Activated naive CD8-positive, alpha-beta T cell treated with anti-CD3 and anti-CD28 coated beads for 36 hours (primary cell): ENCODE results near the gene BTBD17. TPM values are rescaled to one million over a fixed set of nuclear protein-coding genes. Genes with fewer than 3 reads are reported as not detected.
"Not testable (repeated sequence)": the region's sequence is repeated elsewhere in the genome, so short reads cannot be mapped to it uniquely, and the experiment has no call there.

Source experiments
- DNase-seq: peaks from one replicate; pipeline ENCODE4 v3.0.0; 2021
- H3K27ac Mint-ChIP-seq: one replicate; pipeline ENCODE4 v1.8.0; 2022; ENCODE audit warnings: mild to moderate bottlenecking, moderate library complexity, mixed read lengths
- H3K27me3 Mint-ChIP-seq: one replicate; pipeline ENCODE4 v1.8.0; 2022; ENCODE audit warnings: mild to moderate bottlenecking, mixed read lengths
- H3K36me3 Mint-ChIP-seq: one replicate; pipeline ENCODE4 v1.8.0; 2021; ENCODE audit warnings: mild to moderate bottlenecking, mixed read lengths
- H3K4me1 Mint-ChIP-seq: one replicate; pipeline ENCODE4 v1.8.0; 2021; ENCODE audit warnings: mixed read lengths
- H3K4me3 Mint-ChIP-seq: one replicate; pipeline ENCODE4 v1.8.0; 2022; ENCODE audit warnings: mild to moderate bottlenecking, moderate library complexity, mixed read lengths
- H3K9me3 Mint-ChIP-seq: one replicate; pipeline ENCODE4 v1.8.0; 2022; ENCODE audit warnings: mixed read lengths
- total RNA-seq, 2 experiments: library from RNA; stranded (reverse); gene quantifications; one replicate each; pipeline ENCODE4 v1.2.3, GENCODE V29; 2021

Gene BTBD17
- total RNA-seq: not detected

DNA sequence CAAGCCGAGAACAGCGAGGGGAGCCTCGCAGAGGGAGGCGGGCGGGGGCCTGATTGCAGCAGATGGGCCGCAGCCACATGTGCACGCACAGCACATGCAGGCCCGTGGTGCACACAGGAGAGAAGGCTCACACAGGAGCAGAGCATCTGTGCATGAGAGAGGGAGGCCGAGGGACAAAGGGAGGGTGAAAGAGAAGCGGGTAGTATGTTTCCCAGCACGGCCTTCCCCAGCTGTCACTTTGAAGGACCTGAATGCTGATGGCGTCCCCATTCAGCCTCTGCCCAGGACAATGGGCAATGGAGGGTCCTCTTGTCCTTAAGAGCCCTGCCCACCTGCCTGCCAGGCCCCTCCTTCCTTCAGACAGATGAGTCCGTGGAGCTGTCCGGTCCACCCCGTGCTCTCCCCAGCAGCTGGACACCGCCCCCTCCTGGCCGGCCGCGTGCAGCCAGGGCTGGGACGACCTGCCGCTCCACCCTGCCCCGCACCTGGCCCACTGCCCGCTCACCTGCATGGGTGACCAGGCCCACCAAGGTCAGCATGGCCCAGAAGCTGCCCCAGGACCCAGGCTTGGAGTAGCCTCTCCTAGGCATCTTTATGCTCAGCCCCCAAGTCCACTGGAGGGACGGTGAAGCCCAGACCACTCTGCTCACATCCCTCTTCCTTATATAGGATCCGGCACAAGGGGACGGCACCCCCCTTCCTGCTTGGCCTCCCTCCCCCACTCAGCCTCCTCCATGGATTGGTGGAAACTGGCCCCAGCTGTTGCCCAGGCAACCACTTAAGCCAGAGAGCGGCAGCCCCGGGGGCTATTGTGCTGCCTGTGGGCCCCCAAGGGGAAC is at the start of gene BTBD17:
BTBD17 (minus strand) TSS at position 639 of the 839 bp plus-strand sequence; CDS start at position 590, 49 bp downstream.
- H3K27me3 Mint-ChIP-seq: peaks cover 31% of the 10 kb centered on the region
- no peak within 1 kb of the TSS for H3K27ac Mint-ChIP-seq
- H3K4me1 Mint-ChIP-seq: no peaks in the 10 kb centered on the region
- H3K9me3 Mint-ChIP-seq: no peaks in the 10 kb centered on the region
- DNase-seq: peak; percentile 50
- no peak within 1 kb of the TSS for H3K4me3 Mint-ChIP-seq
- no peaks in the 10 kb centered on the region for H3K36me3 Mint-ChIP-seq

DNA sequence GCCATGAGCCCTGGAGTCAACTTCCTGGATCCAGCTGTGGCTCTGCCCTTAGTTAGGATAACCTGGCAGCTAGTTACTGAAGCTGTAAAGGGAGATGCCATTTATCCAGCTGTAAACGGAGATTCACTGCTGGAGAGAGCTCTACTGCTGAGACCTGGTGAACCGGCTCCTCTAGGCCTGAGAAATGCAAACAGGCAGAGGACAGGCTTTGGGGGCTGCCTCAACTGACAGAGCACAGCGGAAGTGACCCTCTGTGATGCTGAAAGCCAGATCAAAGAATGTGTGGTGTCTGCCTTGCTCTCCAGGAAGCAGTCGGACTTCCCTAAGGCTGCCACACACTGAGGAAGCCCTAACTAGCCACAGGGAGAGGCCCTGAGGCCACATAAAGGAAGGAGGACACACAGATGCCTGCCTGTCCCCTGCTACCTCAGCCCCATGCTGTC is 48.4 kb upstream of the BTBD17 start:
- Mint-ChIP-seq H3K4me3 (no peak overlapping the region), H3K27ac (no peak overlapping the region), H3K36me3 (no peaks in the 10 kb centered on the region), H3K27me3 (peaks cover 3% of the 10 kb centered on the region), H3K9me3 (peaks cover 3% of the 10 kb centered on the region), H3K4me1 (no peaks in the 10 kb centered on the region)
- no peak for DNase-seq

DNA sequence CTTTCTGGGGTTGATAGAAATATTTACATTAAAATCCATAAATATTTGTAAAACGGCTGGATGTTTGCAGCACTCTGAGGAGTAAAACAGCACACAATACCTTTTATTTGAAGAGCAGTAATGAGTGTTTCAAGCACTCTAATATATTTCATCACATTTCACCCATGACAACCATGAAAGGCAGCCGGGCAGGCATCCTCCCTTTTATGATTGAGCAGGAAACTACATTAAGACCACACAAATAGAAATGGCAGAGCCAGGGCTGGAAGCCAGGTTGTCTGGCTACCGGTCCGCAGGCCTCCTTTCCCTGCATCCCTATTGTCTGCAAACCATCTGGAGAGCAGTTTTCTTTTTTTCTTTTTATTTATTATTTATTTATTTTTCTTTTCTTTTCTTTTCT is 47.1 kb upstream of the BTBD17 start:
- no peak for DNase-seq
- Mint-ChIP-seq H3K4me3 (no peak overlapping the region), H3K9me3 (peaks cover 3% of the 10 kb centered on the region), H3K4me1 (no peaks in the 10 kb centered on the region), H3K27ac (no peak overlapping the region), H3K36me3 (no peaks in the 10 kb centered on the region), H3K27me3 (no peaks in the 10 kb centered on the region)

- H3K4me3 Mint-ChIP-seq: no peak overlapping the region
- H3K27ac Mint-ChIP-seq: no peak overlapping the region
- DNase-seq: no peak
- no peaks in the 10 kb centered on the region for H3K4me1 Mint-ChIP-seq
- no peaks in the 10 kb centered on the region for H3K27me3 Mint-ChIP-seq
- peaks cover 3% of the 10 kb centered on the region for H3K9me3 Mint-ChIP-seq
- no peaks in the 10 kb centered on the region for H3K36me3 Mint-ChIP-seq
These were observed 46.6 kb upstream of the BTBD17 start for GRCh38 chr17:74408262-74408661.

DNA sequence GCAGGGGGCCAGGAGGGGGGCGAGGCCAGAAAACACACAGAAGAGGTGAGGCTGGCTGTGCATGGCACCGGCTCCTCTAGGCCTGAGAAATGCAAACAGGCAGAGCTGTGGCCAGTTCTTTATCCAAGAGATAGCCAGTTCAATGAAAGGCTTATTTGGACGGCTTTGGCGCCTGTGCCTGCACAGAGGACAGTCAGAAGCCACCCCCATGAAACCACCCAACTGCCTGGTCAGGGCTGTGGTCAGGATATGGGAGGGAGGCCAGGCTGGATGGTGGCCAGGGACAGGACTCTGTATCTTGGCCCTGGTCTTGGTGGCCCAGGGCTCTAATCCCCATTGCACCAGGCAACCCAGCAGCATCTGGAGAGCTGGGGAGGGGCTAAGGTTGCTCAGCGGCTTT is 45.7 kb upstream of the BTBD17 start:
- Mint-ChIP-seq H3K4me1 (no peaks in the 10 kb centered on the region), H3K27me3 (no peaks in the 10 kb centered on the region), H3K36me3 (no peaks in the 10 kb centered on the region), H3K9me3 (peaks cover 3% of the 10 kb centered on the region), H3K4me3 (no peak overlapping the region), H3K27ac (no peak overlapping the region)
- no peak for DNase-seq

- H3K9me3 Mint-ChIP-seq, H3K4me3 Mint-ChIP-seq, H3K27me3 Mint-ChIP-seq, DNase-seq, H3K36me3 Mint-ChIP-seq, H3K4me1 Mint-ChIP-seq, H3K27ac Mint-ChIP-seq: not testable (repeated sequence)
These were observed 43.6 kb upstream of the BTBD17 start for GRCh38 chr17:74405311-74405710.

DNA sequence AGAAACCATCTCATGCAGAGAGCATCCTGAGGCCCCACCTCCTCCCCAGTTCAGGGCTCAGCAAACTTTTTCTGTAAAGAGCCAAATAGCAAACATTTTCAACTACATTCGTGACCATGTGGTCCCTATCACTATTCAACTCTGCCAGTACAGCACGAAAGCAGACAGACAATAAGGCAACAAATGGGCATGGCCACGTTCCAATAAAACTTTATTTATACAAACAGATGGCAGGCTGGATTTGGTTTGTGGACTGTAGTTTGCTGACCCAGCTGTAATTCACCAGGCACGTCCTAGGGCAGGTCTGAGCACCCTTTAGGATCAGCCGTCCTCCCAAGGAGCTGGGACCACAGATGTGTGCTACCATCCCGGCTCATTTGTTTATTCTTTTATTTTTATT is 43.1 kb upstream of the BTBD17 start:
- no peak overlapping the region for H3K27ac Mint-ChIP-seq
- no peak for DNase-seq
- no peaks in the 10 kb centered on the region for H3K9me3 Mint-ChIP-seq
- no peak overlapping the region for H3K4me3 Mint-ChIP-seq
- H3K27me3 Mint-ChIP-seq: no peaks in the 10 kb centered on the region
- no peaks in the 10 kb centered on the region for H3K36me3 Mint-ChIP-seq
- H3K4me1 Mint-ChIP-seq: no peaks in the 10 kb centered on the region

DNA sequence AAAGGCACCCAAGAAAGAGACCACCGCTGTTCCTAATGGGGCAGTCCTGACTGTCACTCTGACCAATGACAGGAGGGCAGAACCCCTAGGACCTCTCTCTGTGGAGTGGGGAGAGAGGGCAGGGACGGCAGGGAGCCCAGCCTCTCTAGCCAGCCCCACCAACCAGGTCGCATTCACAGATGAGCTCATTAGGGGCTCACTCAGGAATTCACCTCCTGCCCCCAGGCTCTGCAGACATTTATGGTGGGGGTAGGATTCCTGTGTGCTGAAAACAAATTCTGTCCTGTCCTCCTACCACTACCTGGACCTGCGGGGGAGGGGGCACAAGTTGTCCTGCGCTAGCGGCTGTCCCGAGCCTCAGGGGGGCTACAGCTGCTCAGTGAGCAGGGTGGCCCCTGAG is 42.5 kb upstream of the BTBD17 start:
- no peak for DNase-seq
- Mint-ChIP-seq H3K4me1 (no peaks in the 10 kb centered on the region), H3K4me3 (no peak overlapping the region), H3K9me3 (no peaks in the 10 kb centered on the region), H3K36me3 (no peaks in the 10 kb centered on the region), H3K27me3 (no peaks in the 10 kb centered on the region), H3K27ac (no peak overlapping the region)

- Mint-ChIP-seq H3K27ac (no peak overlapping the region), H3K27me3 (no peaks in the 10 kb centered on the region), H3K4me1 (no peaks in the 10 kb centered on the region), H3K36me3 (no peaks in the 10 kb centered on the region), H3K4me3 (no peak overlapping the region), H3K9me3 (no peaks in the 10 kb centered on the region)
- no peak for DNase-seq
These were observed 42.0 kb upstream of the BTBD17 start for GRCh38 chr17:74403512-74404137.

GRCh38 chr17:74402048-74402447 is 40.4 kb upstream of the BTBD17 start:
- Mint-ChIP-seq H3K4me1 (no peaks in the 10 kb centered on the region), H3K9me3 (no peaks in the 10 kb centered on the region), H3K4me3 (no peak overlapping the region), H3K27ac (no peak overlapping the region), H3K36me3 (no peaks in the 10 kb centered on the region), H3K27me3 (no peaks in the 10 kb centered on the region)
- no peak for DNase-seq

DNA sequence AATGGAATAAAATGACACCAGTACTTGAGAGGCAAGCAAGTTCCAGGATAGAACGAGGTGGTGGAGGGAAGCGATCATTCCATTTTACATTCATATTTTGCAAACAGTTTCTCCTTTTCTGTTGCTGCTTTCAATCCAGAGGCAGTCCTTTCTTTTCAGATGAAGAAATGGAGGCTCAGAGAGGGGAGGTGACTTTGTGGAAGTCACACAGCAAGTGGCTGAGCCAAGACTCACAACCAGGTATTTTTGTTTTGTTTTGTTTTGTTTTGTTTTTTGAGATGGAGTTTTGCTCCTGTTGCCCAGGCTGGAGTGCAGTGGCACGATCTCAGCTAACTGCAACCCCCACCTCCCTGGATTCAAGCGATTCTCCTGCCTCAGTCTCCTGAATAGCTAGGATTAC is 34.9 kb upstream of the BTBD17 start:
- H3K27ac Mint-ChIP-seq: no peak overlapping the region
- H3K27me3 Mint-ChIP-seq: no peaks in the 10 kb centered on the region
- no peak overlapping the region for H3K4me3 Mint-ChIP-seq
- H3K9me3 Mint-ChIP-seq: no peaks in the 10 kb centered on the region
- no peaks in the 10 kb centered on the region for H3K36me3 Mint-ChIP-seq
- no peaks in the 10 kb centered on the region for H3K4me1 Mint-ChIP-seq
- DNase-seq: no peak

DNA sequence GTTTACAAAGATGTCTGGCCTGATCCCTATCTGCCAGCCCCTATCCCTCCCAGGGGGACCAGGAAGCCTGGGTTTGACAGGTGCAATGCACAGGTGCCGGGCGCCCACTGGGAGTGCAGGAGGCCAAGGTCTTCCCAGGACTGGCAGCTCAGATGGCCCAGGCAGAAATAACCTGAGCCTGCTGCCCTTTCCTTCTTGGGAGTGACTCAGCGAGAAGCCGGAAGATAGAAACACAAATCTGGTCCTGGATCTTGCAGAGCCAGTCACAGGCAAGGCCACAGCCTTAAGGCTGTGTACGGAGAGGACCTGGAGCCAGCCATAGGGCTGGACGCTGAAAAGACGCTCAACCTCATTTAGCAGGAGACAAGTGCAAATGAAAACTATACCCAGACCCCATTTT is 33.3 kb upstream of the BTBD17 start:
- no peaks in the 10 kb centered on the region for H3K27me3 Mint-ChIP-seq
- H3K4me3 Mint-ChIP-seq: no peak overlapping the region
- H3K36me3 Mint-ChIP-seq: no peaks in the 10 kb centered on the region
- H3K9me3 Mint-ChIP-seq: no peaks in the 10 kb centered on the region
- DNase-seq: no peak
- no peak overlapping the region for H3K27ac Mint-ChIP-seq
- H3K4me1 Mint-ChIP-seq: no peaks in the 10 kb centered on the region

GRCh38 chr17:74394275-74394950 is 32.7 kb upstream of the BTBD17 start:
- no peaks in the 10 kb centered on the region for H3K4me1 Mint-ChIP-seq
- no peaks in the 10 kb centered on the region for H3K27me3 Mint-ChIP-seq
- DNase-seq: no peak
- no peak overlapping the region for H3K4me3 Mint-ChIP-seq
- H3K36me3 Mint-ChIP-seq: no peaks in the 10 kb centered on the region
- no peak overlapping the region for H3K27ac Mint-ChIP-seq
- no peaks in the 10 kb centered on the region for H3K9me3 Mint-ChIP-seq

DNA sequence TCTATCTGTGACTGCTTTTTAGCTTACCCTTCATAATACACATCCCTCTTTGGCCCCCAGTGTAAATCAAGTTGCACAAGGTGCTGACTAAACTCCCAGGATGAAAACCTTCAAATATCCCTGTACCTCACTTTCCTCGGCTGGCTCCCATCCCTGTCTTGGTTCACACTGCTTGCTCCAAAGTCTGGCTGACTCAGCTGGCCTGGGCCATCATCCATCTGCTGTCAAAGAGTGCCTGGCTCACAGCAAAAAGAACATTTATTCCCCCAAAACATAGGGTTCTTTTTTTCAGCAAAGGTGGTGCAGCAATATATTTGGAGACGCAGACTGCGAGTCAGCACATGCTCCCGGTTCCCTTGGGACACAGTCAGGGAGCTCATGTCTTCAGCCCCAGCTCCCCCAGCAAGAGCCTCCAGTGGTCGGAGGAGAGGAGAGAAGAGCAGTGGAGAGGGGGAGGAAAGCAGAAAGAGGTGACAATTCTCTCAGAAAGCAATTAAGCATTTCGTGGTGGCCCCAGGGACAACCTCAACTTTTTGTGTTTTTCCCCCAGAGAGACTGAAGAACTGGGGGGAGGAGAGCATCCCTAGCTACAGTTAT is 31.8 kb upstream of the BTBD17 start:
- DNase-seq: no peak
- no peak overlapping the region for H3K27ac Mint-ChIP-seq
- H3K4me1 Mint-ChIP-seq: no peaks in the 10 kb centered on the region
- H3K36me3 Mint-ChIP-seq: no peaks in the 10 kb centered on the region
- no peaks in the 10 kb centered on the region for H3K27me3 Mint-ChIP-seq
- H3K9me3 Mint-ChIP-seq: no peaks in the 10 kb centered on the region
- no peak overlapping the region for H3K4me3 Mint-ChIP-seq

GRCh38 chr17:74392848-74393247 is 31.2 kb upstream of the BTBD17 start:
- H3K4me3 Mint-ChIP-seq: no peak overlapping the region
- H3K9me3 Mint-ChIP-seq: no peaks in the 10 kb centered on the region
- no peaks in the 10 kb centered on the region for H3K4me1 Mint-ChIP-seq
- no peak for DNase-seq
- H3K27ac Mint-ChIP-seq: no peak overlapping the region
- H3K36me3 Mint-ChIP-seq: no peaks in the 10 kb centered on the region
- no peaks in the 10 kb centered on the region for H3K27me3 Mint-ChIP-seq
